WTC11 (cell line): ENCODE data around the gene RAD51AP2. TPM values are rescaled to one million over a fixed set of nuclear protein-coding genes. Genes with fewer than 3 reads are reported as not detected.

Experiments
- AFF4 ChIP-seq: sonication (generic); formaldehyde crosslinking; IDR thresholded peaks from 2 replicates; pipeline ENCODE4 v1.8.1; 2023; ENCODE audit warnings: mild to moderate bottlenecking, missing genetic modification reagents, borderline replicate concordance
- ATF6 ChIP-seq: sonication (generic); formaldehyde crosslinking; IDR thresholded peaks from 2 replicates; pipeline ENCODE4 v1.8.1; 2023; ENCODE audit warnings: mild to moderate bottlenecking, missing genetic modification reagents
- CBFB ChIP-seq: sonication (generic); formaldehyde crosslinking; IDR thresholded peaks from 2 replicates; pipeline ENCODE4 v1.8.1; 2022; ENCODE audit warnings: mild to moderate bottlenecking, low read depth, missing genetic modification reagents
- CREB1 ChIP-seq: sonication (generic); formaldehyde crosslinking; IDR thresholded peaks from 2 replicates; pipeline ENCODE4 v1.8.0; 2023; ENCODE audit warnings: mild to moderate bottlenecking, missing genetic modification reagents
- CREM ChIP-seq: sonication (generic); formaldehyde crosslinking; IDR thresholded peaks from 2 replicates; pipeline ENCODE4 v1.8.1; 2022; ENCODE audit warnings: mild to moderate bottlenecking, missing genetic modification reagents, moderate library complexity
- CTCF ChIP-seq: fragments of 200-600 bp; IDR thresholded peaks from 2 replicates; pipeline ENCODE4 v1.8.0; 2022; ENCODE audit warnings: antibody characterized with exemption
- E2F1 ChIP-seq: sonication (generic); formaldehyde crosslinking; IDR thresholded peaks from 2 replicates; pipeline ENCODE4 v1.8.0; 2022; ENCODE audit warnings: mild to moderate bottlenecking, missing genetic modification reagents
- ERG ChIP-seq: fragments of 250-450 bp; sonication (Bioruptor Pico); IDR thresholded peaks from 2 replicates; pipeline ENCODE4 v1.8.0; 2021; ENCODE audit warnings: mild to moderate bottlenecking
- FOXP4 ChIP-seq: sonication (generic); formaldehyde crosslinking; IDR thresholded peaks from 2 replicates; pipeline ENCODE4 v1.8.0; 2022; ENCODE audit warnings: mild to moderate bottlenecking, missing genetic modification reagents
- HMGXB4 ChIP-seq: sonication (generic); formaldehyde crosslinking; IDR thresholded peaks from 2 replicates; pipeline ENCODE4 v1.8.1; 2023; ENCODE audit warnings: mild to moderate bottlenecking, moderate library complexity, missing genetic modification reagents
- IRF1 ChIP-seq: sonication (generic); formaldehyde crosslinking; IDR thresholded peaks from 2 replicates; pipeline ENCODE4 v1.8.0; 2023; ENCODE audit warnings: missing genetic modification reagents
- MAX ChIP-seq: sonication (generic); formaldehyde crosslinking; IDR thresholded peaks from 2 replicates; pipeline ENCODE4 v1.8.0; 2022; ENCODE audit warnings: mild to moderate bottlenecking, missing genetic modification reagents
- PREB ChIP-seq: sonication (generic); formaldehyde crosslinking; IDR thresholded peaks from 2 replicates; pipeline ENCODE4 v1.8.1; 2022; ENCODE audit warnings: mild to moderate bottlenecking, missing genetic modification reagents, moderate library complexity, borderline replicate concordance
- SMAD3 ChIP-seq: sonication (generic); formaldehyde crosslinking; IDR thresholded peaks from 2 replicates; pipeline ENCODE4 v1.8.0; 2022; ENCODE audit warnings: missing genetic modification reagents, mild to moderate bottlenecking, borderline replicate concordance
- SMAD4 ChIP-seq: sonication (generic); formaldehyde crosslinking; IDR thresholded peaks from 2 replicates; pipeline ENCODE4 v1.8.0; 2022; ENCODE audit warnings: mild to moderate bottlenecking, missing genetic modification reagents
- TEAD4 ChIP-seq: sonication (generic); formaldehyde crosslinking; IDR thresholded peaks from 2 replicates; pipeline ENCODE4 v1.8.0; 2022; ENCODE audit warnings: mild to moderate bottlenecking, missing genetic modification reagents
- ZNF396 ChIP-seq: fragments of 250-450 bp; sonication (Bioruptor Pico); IDR thresholded peaks from 2 replicates; pipeline ENCODE4 v1.8.0; 2021; ENCODE audit warnings: mild to moderate bottlenecking, moderate library complexity, borderline replicate concordance
- ZSCAN18 ChIP-seq: fragments of 250-450 bp; sonication (Bioruptor Pico); IDR thresholded peaks from 2 replicates; pipeline ENCODE4 v2.1.2; 2022; ENCODE audit warnings: mild to moderate bottlenecking, moderate library complexity
- total RNA-seq: library from RNA; stranded (reverse); gene quantifications from 3 replicates; pipeline ENCODE4 v1.2.3, GENCODE V29; 2021

RAD51AP2 gene
- total RNA-seq, 1 experiment from 2014 or later = 0.26 TPM

- TF ChIP-seq TEAD4 (CRISPR knock-in tag) = no peak
- 0 out of 2 replicates have a peak, but pooled peaks have one; percentile 39 for TF ChIP-seq ERG (CRISPR knock-in tag)
- no peak for TF ChIP-seq E2F1 (CRISPR knock-in tag)
- TF ChIP-seq SMAD3 (CRISPR knock-in tag) = no peak
- TF ChIP-seq AFF4 = peak; percentile 79; the same call in 1 of the 2 replicates
- TF ChIP-seq IRF1 (CRISPR knock-in tag) = no peak
- TF ChIP-seq CBFB = 0 out of 2 replicates have a peak, but pooled peaks have one; percentile 89
- no peak for TF ChIP-seq CTCF
- 0 out of 2 replicates have a peak, but pooled peaks have one; percentile 20 for TF ChIP-seq FOXP4 (CRISPR knock-in tag)
- TF ChIP-seq ATF6 (CRISPR knock-in tag) = no peak
- TF ChIP-seq CREB1 (CRISPR knock-in tag) = no peak
- no peak for TF ChIP-seq SMAD4 (CRISPR knock-in tag)
- TF ChIP-seq ZSCAN18 (CRISPR knock-in tag) = no peak
- TF ChIP-seq ZNF396 (CRISPR knock-in tag) = no peak
- TF ChIP-seq CREM (CRISPR knock-in tag) = no peak
- peak; percentile 63; the same call in 1 of the 2 replicates for TF ChIP-seq MAX (CRISPR knock-in tag)
- no peak for TF ChIP-seq PREB (CRISPR knock-in tag)
- peak; percentile 81; the same call in 1 of the 2 replicates for TF ChIP-seq HMGXB4 (CRISPR knock-in tag)
Measured at GRCh38 chr2:17538844-17539554, 20.8 kb upstream of the RAD51AP2 start (continued).
